ENCODE measurements around the gene TINAGL1. TPM values are rescaled to one million over a fixed set of nuclear protein-coding genes. Genes with fewer than 3 reads are reported as not detected.

TINAGL1 gene
- total RNA-seq, 4 donors from 2014 or later: 152 to 368 (median 248) TPM

DNA sequence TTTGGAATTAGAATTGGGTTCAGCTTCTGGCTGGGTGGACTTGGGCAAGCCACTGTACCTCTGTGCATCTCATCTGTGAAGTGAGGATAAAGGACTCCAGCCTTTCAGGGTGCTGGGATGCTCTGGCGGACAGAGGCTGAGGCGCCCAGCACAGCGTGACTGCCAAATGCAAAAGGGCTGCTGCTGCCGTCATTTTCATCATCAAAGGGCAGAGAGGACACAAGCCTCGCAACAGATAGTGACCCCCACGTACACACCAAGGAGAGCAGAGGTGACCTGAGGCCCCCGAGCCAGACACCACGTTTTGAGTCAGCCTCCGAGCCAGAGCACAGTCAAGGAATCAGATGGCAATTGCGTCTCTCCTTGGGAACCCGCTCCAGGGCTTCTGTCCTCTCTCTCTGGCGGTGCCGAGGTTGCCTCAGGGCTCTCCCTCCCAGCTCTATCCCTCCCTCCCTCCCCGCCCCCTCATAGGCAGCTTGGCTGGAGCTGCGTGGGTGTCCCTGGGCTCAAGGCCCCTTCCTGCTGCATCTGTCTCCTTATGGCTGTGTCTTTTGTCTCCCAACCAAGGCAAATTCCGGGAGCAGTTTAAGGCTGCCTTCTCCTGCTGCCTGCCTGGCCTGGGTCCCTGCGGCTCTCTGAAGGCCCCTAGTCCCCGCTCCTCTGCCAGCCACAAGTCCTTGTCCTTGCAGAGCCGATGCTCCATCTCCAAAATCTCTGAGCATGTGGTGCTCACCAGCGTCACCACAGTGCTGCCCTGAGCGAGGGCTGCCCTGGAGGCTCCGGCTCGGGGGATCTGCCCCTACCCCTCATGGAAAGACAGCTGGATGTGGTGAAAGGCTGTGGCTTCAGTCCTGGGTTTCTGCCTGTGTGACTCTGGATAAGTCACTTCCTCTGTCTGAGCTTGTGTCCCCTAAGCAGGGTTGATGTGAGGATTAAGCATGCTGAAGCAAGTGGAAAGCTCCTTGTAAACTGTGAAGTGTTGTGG lies 50.2 kb downstream of the TINAGL1 start:
- no peak for TF ChIP-seq POLR2AphosphoS5 (IDR thresholded peaks at IDR 0.05)
- no peak overlapping the region for H3K4me3 ChIP-seq
- no peaks in the 10 kb centered on the region for H3K27me3 ChIP-seq
- peaks cover 0 to 28% (median 0%) of the 10 kb centered on the region in 3 donors for H3K4me1 ChIP-seq
- H3K9me3 ChIP-seq: no peaks in the 10 kb centered on the region
- H3K27ac ChIP-seq: peak overlapping the region in 2 of 4 donors; percentile 53 to 75
- peaks cover 0 to 49% of the 10 kb centered on the region in 2 donors for H3K36me3 ChIP-seq
- 72% methylated on average over 15 of the region's 23 CpGs; no CpG with 5 or more reads in 1 of the 2 donors for WGBS, 2 donors (ENCODE audit: low coverage in 1 of 2)
- ATAC-seq: no peak

- peaks cover 0 to 28% (median 0%) of the 10 kb centered on the region in 3 donors for H3K4me1 ChIP-seq
- ATAC-seq: peak; percentile 34
- H3K4me3 ChIP-seq: no peak overlapping the region
- peak overlapping the region in 3 of 4 donors; percentile 21 to 75 (median 53) for H3K27ac ChIP-seq
- no peak for TF ChIP-seq EP300 (IDR thresholded peaks at IDR 0.05)
- peak; percentile 59 for TF ChIP-seq POLR2AphosphoS5 (IDR thresholded peaks at IDR 0.05)
- TF ChIP-seq, protein P1, sequence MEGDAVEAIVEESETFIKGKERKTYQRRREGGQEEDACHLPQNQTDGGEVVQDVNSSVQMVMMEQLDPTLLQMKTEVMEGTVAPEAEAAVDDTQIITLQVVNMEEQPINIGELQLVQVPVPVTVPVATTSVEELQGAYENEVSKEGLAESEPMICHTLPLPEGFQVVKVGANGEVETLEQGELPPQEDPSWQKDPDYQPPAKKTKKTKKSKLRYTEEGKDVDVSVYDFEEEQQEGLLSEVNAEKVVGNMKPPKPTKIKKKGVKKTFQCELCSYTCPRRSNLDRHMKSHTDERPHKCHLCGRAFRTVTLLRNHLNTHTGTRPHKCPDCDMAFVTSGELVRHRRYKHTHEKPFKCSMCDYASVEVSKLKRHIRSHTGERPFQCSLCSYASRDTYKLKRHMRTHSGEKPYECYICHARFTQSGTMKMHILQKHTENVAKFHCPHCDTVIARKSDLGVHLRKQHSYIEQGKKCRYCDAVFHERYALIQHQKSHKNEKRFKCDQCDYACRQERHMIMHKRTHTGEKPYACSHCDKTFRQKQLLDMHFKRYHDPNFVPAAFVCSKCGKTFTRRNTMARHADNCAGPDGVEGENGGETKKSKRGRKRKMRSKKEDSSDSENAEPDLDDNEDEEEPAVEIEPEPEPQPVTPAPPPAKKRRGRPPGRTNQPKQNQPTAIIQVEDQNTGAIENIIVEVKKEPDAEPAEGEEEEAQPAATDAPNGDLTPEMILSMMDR (IDR thresholded peaks at IDR 0.05): no peak
- no peak for TF ChIP-seq POLR2A (IDR thresholded peaks at IDR 0.05)
- no peaks in the 10 kb centered on the region for H3K27me3 ChIP-seq
- no CpG with 5 or more reads among the region's 13 CpGs for WGBS, 2 donors (ENCODE audit: low coverage in 1 of 2)
- H3K36me3 ChIP-seq: peaks cover 0 to 58% of the 10 kb centered on the region in 2 donors
- H3K9me3 ChIP-seq: no peaks in the 10 kb centered on the region
These were observed 51.1 kb downstream of the TINAGL1 start for GRCh38 chr1:31627301-31627929.

GRCh38 chr1:31627930-31628559 lies 51.7 kb downstream of the TINAGL1 start:
- WGBS, 2 donors (ENCODE audit: low coverage in 1 of 2): 40% methylated on average over 3 of the region's 11 CpGs; no CpG with 5 or more reads in 1 of the 2 donors
- ATAC-seq: peak; percentile 62
- no peak for TF ChIP-seq POLR2A (IDR thresholded peaks at IDR 0.05)
- peak; percentile 52 for TF ChIP-seq POLR2AphosphoS5 (IDR thresholded peaks at IDR 0.05)

DNA sequence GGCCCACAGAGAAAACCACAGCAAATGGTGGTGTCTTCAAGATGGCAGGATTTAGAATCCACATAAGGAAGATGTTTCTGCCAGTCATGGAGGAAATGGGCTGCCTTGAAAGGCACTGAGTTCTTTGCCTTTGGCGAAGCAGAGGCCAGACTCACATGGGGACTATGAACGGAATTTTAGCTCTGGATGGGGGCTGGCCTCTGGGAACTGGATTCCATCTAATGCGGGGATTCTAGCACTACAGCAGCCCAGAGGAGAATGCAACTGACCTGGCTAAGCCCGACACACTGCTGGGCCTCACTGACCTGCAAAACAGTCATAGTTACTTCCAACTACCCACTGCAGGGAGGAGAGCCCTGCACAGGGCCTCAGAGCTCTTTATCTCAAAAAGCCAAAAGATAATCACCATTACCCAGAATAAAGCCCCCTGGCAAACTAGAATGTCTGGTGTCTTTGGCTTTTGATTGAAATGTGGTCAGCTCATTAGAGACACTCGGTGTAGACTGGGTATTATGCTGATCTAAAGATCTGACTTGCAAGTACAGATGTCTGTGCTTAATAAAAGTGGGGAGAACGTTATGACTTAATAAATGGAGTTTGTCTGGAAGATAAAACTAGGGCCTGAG lies 52.7 kb downstream of the TINAGL1 start:
- H3K4me3 ChIP-seq: no peak overlapping the region
- no peaks in the 10 kb centered on the region for H3K9me3 ChIP-seq
- no peak for ATAC-seq
- H3K27ac ChIP-seq: peak overlapping the region in 2 of 4 donors; percentile 53 to 75
- TF ChIP-seq POLR2AphosphoS5 (IDR thresholded peaks at IDR 0.05): no peak
- TF ChIP-seq POLR2A (IDR thresholded peaks at IDR 0.05): no peak
- no peak for TF ChIP-seq EP300 (IDR thresholded peaks at IDR 0.05)
- TF ChIP-seq, protein P1 (IDR thresholded peaks at IDR 0.05): no peak
- peaks cover 0 to 74% of the 10 kb centered on the region in 2 donors for H3K36me3 ChIP-seq
- 72 to 74% methylated on average over 4 to 6 of the region's 6 CpGs for WGBS, 2 donors (ENCODE audit: low coverage in 1 of 2)
- no peaks in the 10 kb centered on the region for H3K27me3 ChIP-seq
- peaks cover 0 to 28% (median 0%) of the 10 kb centered on the region in 3 donors for H3K4me1 ChIP-seq

More at GRCh38 chr1:31627930-31628559, 51.7 kb downstream of the TINAGL1 start:
- Histone ChIP-seq H3K36me3 (peaks cover 0 to 64% of the 10 kb centered on the region in 2 donors), H3K9me3 (no peaks in the 10 kb centered on the region), H3K4me3 (no peak overlapping the region), H3K27me3 (no peaks in the 10 kb centered on the region), H3K27ac (peak overlapping the region in 3 of 4 donors; percentile 21 to 75 (median 53)), H3K4me1 (peaks cover 0 to 28% (median 0%) of the 10 kb centered on the region in 3 donors)

DNA sequence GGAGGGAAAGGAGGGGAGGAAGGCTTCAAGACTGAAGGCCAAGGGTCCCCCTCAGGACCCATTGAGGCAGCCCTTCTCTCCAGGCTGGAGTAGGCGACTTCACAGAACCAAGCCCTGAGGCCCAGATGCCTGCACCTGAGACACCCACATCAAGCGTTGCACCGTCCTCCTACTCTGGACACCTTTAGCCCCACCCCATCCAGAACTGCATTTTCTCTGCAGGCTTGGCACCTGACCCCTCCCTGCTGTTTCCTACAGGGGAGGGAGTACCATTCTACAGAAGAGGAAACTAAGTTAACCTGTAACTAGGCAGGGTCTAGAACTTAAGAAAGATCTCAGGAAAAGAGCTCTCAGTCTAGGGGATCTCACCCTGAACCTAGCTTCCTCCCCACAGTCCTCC lies 56.3 kb downstream of the TINAGL1 start:
- H3K27ac ChIP-seq: no peak overlapping the region
- H3K9me3 ChIP-seq: no peaks in the 10 kb centered on the region
- WGBS, 2 donors (ENCODE audit: low coverage in 1 of 2): 100% methylated on average over 1 of the region's 3 CpGs; no CpG with 5 or more reads in 1 of the 2 donors
- no peak overlapping the region for H3K4me3 ChIP-seq
- no peaks in the 10 kb centered on the region for H3K27me3 ChIP-seq
- peaks cover 0 to 27% (median 0%) of the 10 kb centered on the region in 3 donors for H3K4me1 ChIP-seq
- peaks cover 0 to 82% of the 10 kb centered on the region in 2 donors for H3K36me3 ChIP-seq
- no peak for TF ChIP-seq POLR2AphosphoS5 (IDR thresholded peaks at IDR 0.05)
- TF ChIP-seq, protein P1 (IDR thresholded peaks at IDR 0.05): no peak
- TF ChIP-seq POLR2A (IDR thresholded peaks at IDR 0.05): no peak
- no peak for TF ChIP-seq EP300 (IDR thresholded peaks at IDR 0.05)
- no peak for ATAC-seq

All from gastroesophageal sphincter (tissue), 4 donors.